H9 (cell line): ENCODE measurements around the gene PFN2. TPM values are rescaled to one million over a fixed set of nuclear protein-coding genes. Genes with fewer than 3 reads are reported as not detected.

Experiments
- DNase-seq: peaks from one replicate; pipeline ENCODE4 v3.0.0-alpha.2; 2017
- H2AFZ ChIP-seq: one replicate; pipeline ENCODE4 v1.6.1; 2013; ENCODE audit warnings: mild to moderate bottlenecking, low read length, control low read depth, moderate library complexity
- H2AK5ac ChIP-seq: 2 replicates; pipeline ENCODE4 v1.6.1; 2013; ENCODE audit warnings: low read length, control low read depth, mixed read lengths; ENCODE audit not compliant: insufficient read length
- H2BK120ac ChIP-seq: one replicate; pipeline ENCODE4 v1.6.1; 2013; ENCODE audit warnings: low read depth, mild to moderate bottlenecking, low read length, control low read depth, inconsistent platforms; ENCODE audit not compliant: poor library complexity, severe bottlenecking
- H2BK12ac ChIP-seq: 2 replicates; pipeline ENCODE4 v1.6.1; 2013; ENCODE audit warnings: low read length, control low read depth, mixed read lengths, low read depth; ENCODE audit not compliant: insufficient read length
- H2BK15ac ChIP-seq: 2 replicates; pipeline ENCODE4 v1.6.1; 2013; ENCODE audit warnings: low read depth, low read length, control low read depth
- H2BK20ac ChIP-seq: one replicate; pipeline ENCODE4 v1.6.1; 2013; ENCODE audit warnings: low read depth, mild to moderate bottlenecking, low read length, control low read depth, inconsistent platforms; ENCODE audit not compliant: poor library complexity, severe bottlenecking
- H2BK5ac ChIP-seq: 2 replicates; pipeline ENCODE4 v1.6.1; 2013; ENCODE audit warnings: low read length, control low read depth, mixed read lengths; ENCODE audit not compliant: insufficient read length
- H3K14ac ChIP-seq: 2 replicates; pipeline ENCODE4 v1.6.1; 2013; ENCODE audit warnings: low read length, control low read depth; ENCODE audit not compliant: insufficient read depth
- H3K18ac ChIP-seq: 2 replicates; pipeline ENCODE4 v1.6.1; 2013; ENCODE audit warnings: low read depth, mild to moderate bottlenecking, mixed read lengths, low read length, control low read depth; ENCODE audit not compliant: insufficient read length
- H3K23ac ChIP-seq: 2 replicates; pipeline ENCODE4 v1.6.1; 2013; ENCODE audit warnings: low read length, control low read depth, mixed read lengths, low read depth; ENCODE audit not compliant: insufficient read length
- H3K23me2 ChIP-seq: 2 replicates; pipeline ENCODE4 v1.6.1; 2013; ENCODE audit warnings: low read depth, mild to moderate bottlenecking, mixed read lengths, low read length, control low read depth; ENCODE audit not compliant: insufficient read length, poor library complexity, severe bottlenecking
- H3K27ac ChIP-seq: 2 replicates; pipeline ENCODE4 v1.5.1; 2013; ENCODE audit warnings: low read length, control low read depth, mixed read lengths, low read depth; ENCODE audit not compliant: insufficient read length
- H3K27me3 ChIP-seq: 2 replicates; pipeline ENCODE4 v1.6.1; 2013; ENCODE audit warnings: low read length, control low read depth, inconsistent platforms; ENCODE audit not compliant: insufficient read depth
- H3K4ac ChIP-seq: 2 replicates; pipeline ENCODE4 v1.6.1; 2013; ENCODE audit warnings: low read depth, mild to moderate bottlenecking, control low read depth, inconsistent platforms, low read length, moderate library complexity
- H3K4me1 ChIP-seq: 2 replicates; pipeline ENCODE4 v1.6.1; 2013; ENCODE audit warnings: low read length, control low read depth, inconsistent platforms; ENCODE audit not compliant: insufficient read depth
- H3K4me2 ChIP-seq: 2 replicates; pipeline ENCODE4 v1.6.1; 2013; ENCODE audit warnings: low read length, control low read depth, mixed read lengths; ENCODE audit not compliant: insufficient read length, insufficient read depth
- H3K56ac ChIP-seq: 2 replicates; pipeline ENCODE4 v1.6.1; 2013; ENCODE audit warnings: low read depth, mild to moderate bottlenecking, mixed read lengths, low read length, control low read depth; ENCODE audit not compliant: insufficient read length
- H3K79me1 ChIP-seq: 2 replicates; pipeline ENCODE4 v1.6.1; 2013; ENCODE audit warnings: low read depth, mild to moderate bottlenecking, moderate library complexity, low read length, control low read depth, inconsistent platforms; ENCODE audit not compliant: insufficient read depth, poor library complexity, severe bottlenecking
- H3K79me2 ChIP-seq: 2 replicates; pipeline ENCODE4 v1.6.1; 2013; ENCODE audit warnings: low read length, control low read depth, inconsistent platforms; ENCODE audit not compliant: insufficient read depth
- H3K9ac ChIP-seq: 2 replicates; pipeline ENCODE4 v1.6.1; 2013; ENCODE audit warnings: low read length, control low read depth, mixed read lengths; ENCODE audit not compliant: insufficient read length; ENCODE audit errors: extremely low read depth
- H3K9me3 ChIP-seq: one replicate; pipeline ENCODE4 v1.6.1; 2013; ENCODE audit warnings: low read depth, low read length, inconsistent platforms; ENCODE audit not compliant: control insufficient read depth
- H3T11ph ChIP-seq: one replicate; pipeline ENCODE4 v1.6.1; 2013; ENCODE audit warnings: mild to moderate bottlenecking, low read length, control low read depth, inconsistent platforms
- H4K20me1 ChIP-seq: one replicate; pipeline ENCODE4 v1.6.1; 2013; ENCODE audit not compliant: control insufficient read depth, insufficient read length, insufficient read depth
- H4K5ac ChIP-seq: 2 replicates; pipeline ENCODE4 v1.6.1; 2013; ENCODE audit warnings: low read depth, mild to moderate bottlenecking, mixed read lengths, low read length, control low read depth; ENCODE audit not compliant: insufficient read length
- H4K8ac ChIP-seq: replicated peaks from 2 replicates; pipeline ENCODE4 v1.6.1; 2013; ENCODE audit warnings: low read length, control low read depth, mixed read lengths, low read depth; ENCODE audit not compliant: insufficient read length
- H4K91ac ChIP-seq: 2 replicates; pipeline ENCODE4 v1.6.1; 2013; ENCODE audit warnings: low read depth, mild to moderate bottlenecking, moderate library complexity, mixed read lengths, low read length, control low read depth; ENCODE audit not compliant: insufficient read length
- H3K27ac Mint-ChIP-seq, 3 experiments: 2 replicates in 2 of 3; 3 replicates in 1 of 3; pipeline ENCODE4 v1.8.0; 2020 to 2021; ENCODE audit warnings: mixed read lengths in 3 of 3, mild to moderate bottlenecking in 1 of 3, moderate library complexity in 1 of 3
- H3K27me3 Mint-ChIP-seq: 2 replicates; pipeline ENCODE4 v1.8.0; 2021; ENCODE audit warnings: low read depth, mild to moderate bottlenecking, moderate library complexity, mixed read lengths
- H3K36me3 Mint-ChIP-seq, 3 experiments: 2 replicates in 2 of 3; 3 replicates in 1 of 3; pipeline ENCODE4 v1.8.0; 2020 to 2021; ENCODE audit warnings: low read depth in 3 of 3, mixed read lengths in 3 of 3; ENCODE audit not compliant: insufficient read depth in 1 of 3
- H3K4me1 Mint-ChIP-seq, 2 experiments: 2 replicates each; pipeline ENCODE4 v1.8.0; 2020; ENCODE audit warnings: mixed read lengths in 2 of 2
- H3K4me3 Mint-ChIP-seq, 2 experiments: 2 replicates in 1 of 2; 3 replicates in 1 of 2; pipeline ENCODE4 v1.8.0; 2020 to 2021; ENCODE audit warnings: mild to moderate bottlenecking in 2 of 2, mixed read lengths in 2 of 2, moderate library complexity in 1 of 2
- H3K9me3 Mint-ChIP-seq, 2 experiments: 2 replicates in 1 of 2; 3 replicates in 1 of 2; pipeline ENCODE4 v1.8.0; 2020; ENCODE audit warnings: mild to moderate bottlenecking in 2 of 2, mixed read lengths in 2 of 2, moderate library complexity in 1 of 2
- WGBS: extraction: QIAGEN DNeasy Blood & Tissue Kit; methylation state at CpG from one replicate; pipeline ENCODE4 v1.1.7; 2013; ENCODE audit warnings: missing lambda C conversion rate, low lambda C conversion rate, mixed read lengths; ENCODE audit not compliant: insufficient read length; ENCODE audit errors: extremely low coverage; 5-methylcytosine and 5-hydroxymethylcytosine counted together
- total RNA-seq: library from RNA; stranded (reverse); gene quantifications from 2 replicates; pipeline ENCODE4 v1.2.1, GENCODE V29; 2021
- TF ChIP-seq, protein P1 (sequence below): fragments of 200-600 bp; sonication (generic); conservative IDR thresholded peaks from 3 replicates; pipeline ENCODE4 v1.8.0; 2021; ENCODE audit warnings: antibody characterized with exemption, mild to moderate bottlenecking

The PFN2 gene
- total RNA-seq, 1 experiment from 2014 or later: 174 TPM

DNA sequence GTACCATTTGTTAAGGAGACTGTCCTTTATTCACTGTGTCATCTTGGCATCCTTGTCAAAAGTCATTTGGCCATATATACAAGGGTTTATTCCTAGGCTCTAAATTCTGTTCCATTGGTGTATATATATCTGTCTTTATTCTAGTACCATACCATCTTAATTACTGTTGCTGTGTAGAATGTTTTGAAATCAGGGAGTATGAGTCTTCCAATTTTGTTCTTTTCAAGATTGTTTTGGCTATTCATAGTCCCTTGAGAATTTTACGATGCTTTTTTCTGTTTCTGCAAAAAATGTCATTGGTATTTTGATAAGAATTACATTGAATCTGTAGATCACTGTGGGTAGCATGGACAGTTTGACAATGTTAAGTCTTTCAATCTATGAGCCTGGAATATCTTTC, 28.7 kb downstream of the PFN2 start:
- Mint-ChIP-seq H3K36me3 (peaks cover 50 to 52% (median 50%) of the 10 kb centered on the region in 3 experiments), H3K4me1 (no peaks in the 10 kb centered on the region), H3K27ac (no peak overlapping the region), H3K4me3 (no peak overlapping the region), H3K27me3 (no peaks in the 10 kb centered on the region; the same call in 1 of the 2 replicates), H3K9me3 (peaks cover 39 to 46% of the 10 kb centered on the region in 2 experiments)
- no peaks in the 10 kb centered on the region for H3K79me2 ChIP-seq
- no peak overlapping the region for H3K9ac ChIP-seq
- H2BK20ac ChIP-seq: no peak overlapping the region
- H3K14ac ChIP-seq: no peak overlapping the region
- no peak overlapping the region for H3K23ac ChIP-seq
- no peak for DNase-seq
- H3K4ac ChIP-seq: no peak overlapping the region
- no peaks in the 10 kb centered on the region for H3K9me3 ChIP-seq
- H4K5ac ChIP-seq: no peak overlapping the region
- no peaks in the 10 kb centered on the region for H3K27me3 ChIP-seq
- H2BK15ac ChIP-seq: no peak overlapping the region
- H3K27ac ChIP-seq: no peak overlapping the region
- no peak overlapping the region for H3K4me2 ChIP-seq
- no peak overlapping the region for H2BK5ac ChIP-seq
- WGBS: no CpG with 5 or more reads among the region's 1 CpG
- no peak overlapping the region for H3T11ph ChIP-seq
- no peaks in the 10 kb centered on the region for H3K79me1 ChIP-seq
- no peaks in the 10 kb centered on the region for H3K4me1 ChIP-seq
- H3K23me2 ChIP-seq: no peaks in the 10 kb centered on the region
- H3K56ac ChIP-seq: no peak overlapping the region
- no peak overlapping the region for H2AK5ac ChIP-seq
- H3K18ac ChIP-seq: no peak overlapping the region
- H4K20me1 ChIP-seq: no peaks in the 10 kb centered on the region
- no peak overlapping the region for H4K8ac ChIP-seq
- H2BK12ac ChIP-seq: no peak overlapping the region
- H2AFZ ChIP-seq: no peak overlapping the region
- no peak overlapping the region for H2BK120ac ChIP-seq
- TF ChIP-seq, protein P1, sequence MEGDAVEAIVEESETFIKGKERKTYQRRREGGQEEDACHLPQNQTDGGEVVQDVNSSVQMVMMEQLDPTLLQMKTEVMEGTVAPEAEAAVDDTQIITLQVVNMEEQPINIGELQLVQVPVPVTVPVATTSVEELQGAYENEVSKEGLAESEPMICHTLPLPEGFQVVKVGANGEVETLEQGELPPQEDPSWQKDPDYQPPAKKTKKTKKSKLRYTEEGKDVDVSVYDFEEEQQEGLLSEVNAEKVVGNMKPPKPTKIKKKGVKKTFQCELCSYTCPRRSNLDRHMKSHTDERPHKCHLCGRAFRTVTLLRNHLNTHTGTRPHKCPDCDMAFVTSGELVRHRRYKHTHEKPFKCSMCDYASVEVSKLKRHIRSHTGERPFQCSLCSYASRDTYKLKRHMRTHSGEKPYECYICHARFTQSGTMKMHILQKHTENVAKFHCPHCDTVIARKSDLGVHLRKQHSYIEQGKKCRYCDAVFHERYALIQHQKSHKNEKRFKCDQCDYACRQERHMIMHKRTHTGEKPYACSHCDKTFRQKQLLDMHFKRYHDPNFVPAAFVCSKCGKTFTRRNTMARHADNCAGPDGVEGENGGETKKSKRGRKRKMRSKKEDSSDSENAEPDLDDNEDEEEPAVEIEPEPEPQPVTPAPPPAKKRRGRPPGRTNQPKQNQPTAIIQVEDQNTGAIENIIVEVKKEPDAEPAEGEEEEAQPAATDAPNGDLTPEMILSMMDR: no peak
- H4K91ac ChIP-seq: no peak overlapping the region
